Endometrial microvascular endothelial cells (primary cell): Measurements from ENCODE around the gene PAK6. TPM values are rescaled to one million over a fixed set of nuclear protein-coding genes. Genes with fewer than 3 reads are reported as not detected.

ENCODE experiments used
- in situ Hi-C: cut with HindIII; loops from 2 replicates; pipeline ENCODE4 v1.10.0; 2017; ENCODE audit warnings: low sequenced_read_pairs, low pct_unique_long_range_greater_than_20kb; ENCODE audit errors: inconsistent ontology term
- total RNA-seq: library from RNA; depleted of rRNA; stranded (reverse); fragments of >200 nt; gene quantifications from one replicate; pipeline ENCODE4 v1.2.3, GENCODE V29; 2015; ENCODE audit errors: inconsistent ontology term

The PAK6 gene
- total RNA-seq, 1 donor from 2014 or later, result not detected

- in situ Hi-C loops, result no loop called here
Observed at GRCh38 chr15:40314723-40315276, 75.9 kb downstream of the PAK6 start.

GRCh38 chr15:40316931-40317330, 78.1 kb downstream of the PAK6 start:
- in situ Hi-C loops, result no loop called here

DNA sequence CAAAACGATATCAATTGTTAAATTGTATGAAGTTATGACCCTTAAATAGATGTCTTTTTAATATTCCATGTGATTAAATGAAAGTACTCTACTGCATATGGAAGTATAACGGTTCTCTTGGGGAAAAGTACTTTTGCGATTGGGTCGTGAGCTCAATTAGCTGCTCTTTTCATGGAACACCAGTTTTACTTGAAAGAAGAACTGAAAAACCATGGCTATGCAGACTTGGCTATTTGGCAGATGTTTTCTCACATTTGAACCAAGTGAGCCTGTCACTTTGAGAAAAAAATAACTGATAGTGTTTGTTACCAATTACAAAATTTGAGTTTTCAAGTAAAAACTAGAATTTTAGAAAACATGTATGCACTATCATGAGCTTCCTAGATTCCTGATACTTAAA, 78.7 kb downstream of the PAK6 start:
- in situ Hi-C loops, result no loop called here

GRCh38 chr15:40320409-40320808, 81.5 kb downstream of the PAK6 start:
- in situ Hi-C loops, result no loop called here

- in situ Hi-C loops, result no loop called here
Observed at GRCh38 chr15:40320931-40321371, 82.1 kb downstream of the PAK6 start.

DNA sequence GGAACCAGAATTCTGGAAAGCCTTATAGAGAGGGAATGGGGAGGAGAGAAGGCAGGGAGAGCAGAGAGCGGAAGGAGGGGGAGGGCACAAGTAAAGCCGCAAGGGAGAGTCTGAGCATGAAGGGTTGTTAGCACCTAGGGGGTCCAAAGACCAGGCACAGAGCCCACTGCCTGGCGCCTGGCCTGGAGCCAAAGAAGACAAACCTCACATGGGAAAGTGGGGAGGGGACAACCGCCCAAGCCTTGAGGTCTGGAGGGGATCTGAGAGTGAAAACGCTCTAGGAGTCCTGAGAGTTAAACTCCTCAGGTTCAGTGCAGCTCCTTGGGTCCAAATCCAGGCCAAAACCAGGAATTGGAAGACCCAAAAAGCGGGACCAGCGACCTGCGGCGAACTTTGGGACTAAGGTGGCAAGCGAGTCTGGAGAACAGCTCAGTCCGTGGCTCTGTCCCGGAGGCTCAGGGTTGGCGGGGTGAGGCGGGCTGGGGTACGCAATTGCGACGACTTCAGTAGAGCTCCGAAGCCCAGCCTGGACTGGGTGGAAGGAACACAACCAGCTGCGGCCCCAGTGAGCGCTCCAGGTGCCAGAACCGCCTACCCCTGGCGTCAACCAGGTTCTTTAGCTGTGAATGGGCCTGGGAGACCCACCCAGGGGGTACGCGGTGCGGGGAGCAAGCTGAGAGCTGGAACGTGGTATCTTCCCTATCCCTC, 83.8 kb downstream of the PAK6 start:
- in situ Hi-C loops, result no loop called here

- in situ Hi-C loops, result no loop called here
Observed at GRCh38 chr15:40323239-40323952, 84.5 kb downstream of the PAK6 start, which contains the start of gene INAFM2. INAFM2 (plus strand) TSS chr15:40323692; CDS start chr15:40324056, 364 bp downstream.

GRCh38 chr15:40323953-40324937, 85.4 kb downstream of the PAK6 start:
- in situ Hi-C loops, result no loop called here

GRCh38 chr15:40325188-40325587, 86.3 kb downstream of the PAK6 start:
- in situ Hi-C loops, result no loop called here

- in situ Hi-C loops, result no loop called here
Observed at GRCh38 chr15:40325700-40326099, 86.8 kb downstream of the PAK6 start.

Other genes starting within 250 kb of the PAK6 start
- 228 TPM for gene SRP14, start 199.9 kb upstream of the PAK6 start, total RNA-seq
- 5.2 TPM for gene BMF, start 130.2 kb upstream of the PAK6 start, total RNA-seq
- gene BUB1B, start 78.0 kb upstream of the PAK6 start, total RNA-seq, result 74.1 TPM
- gene ANKRD63, start 44.0 kb downstream of the PAK6 start, total RNA-seq, result not detected
- 1.6 TPM for gene PLCB2, start 68.9 kb downstream of the PAK6 start, total RNA-seq
- 15.1 TPM for gene INAFM2, start 84.6 kb downstream of the PAK6 start, total RNA-seq
- 16.1 TPM for gene CCDC9B, start 101.9 kb downstream of the PAK6 start, total RNA-seq
- gene PHGR1, start 112.0 kb downstream of the PAK6 start, total RNA-seq, result not detected
- gene DISP2, start 119.2 kb downstream of the PAK6 start, total RNA-seq, result 0.46 TPM
- 50.6 TPM for gene KNSTRN, start 143.7 kb downstream of the PAK6 start, total RNA-seq
- gene IVD, start 166.7 kb downstream of the PAK6 start, total RNA-seq, result 37.2 TPM
- 17.1 TPM for gene BAHD1, start 201.9 kb downstream of the PAK6 start, total RNA-seq
- gene CHST14, start 231.9 kb downstream of the PAK6 start, total RNA-seq, result 30.3 TPM